IPS DF 4.7 (cell line): ENCODE measurements around the gene SLC35B3.
"Not testable (repeated sequence)": the region's sequence is repeated elsewhere in the genome, so short reads cannot be mapped to it uniquely, and the experiment has no call there.

Experiments
- DNase-seq: peaks from one replicate; pipeline ENCODE4 v3.0.0-alpha.2; 2013; ENCODE audit warnings: low spot score; ENCODE audit errors: extremely low read depth

Gene SLC35B3

GRCh38 chr6:8435093-8435844, at the start of gene SLC35B3:
Gene SLC35B3, minus strand, starts transcription at chr6:8435545.
- peak; percentile 33 for DNase-seq

- no peak for DNase-seq
Measured at GRCh38 chr6:8483650-8484049, 48.3 kb upstream of the SLC35B3 start.

- no peak for DNase-seq
Measured at GRCh38 chr6:8481727-8482126, 46.4 kb upstream of the SLC35B3 start.

DNA sequence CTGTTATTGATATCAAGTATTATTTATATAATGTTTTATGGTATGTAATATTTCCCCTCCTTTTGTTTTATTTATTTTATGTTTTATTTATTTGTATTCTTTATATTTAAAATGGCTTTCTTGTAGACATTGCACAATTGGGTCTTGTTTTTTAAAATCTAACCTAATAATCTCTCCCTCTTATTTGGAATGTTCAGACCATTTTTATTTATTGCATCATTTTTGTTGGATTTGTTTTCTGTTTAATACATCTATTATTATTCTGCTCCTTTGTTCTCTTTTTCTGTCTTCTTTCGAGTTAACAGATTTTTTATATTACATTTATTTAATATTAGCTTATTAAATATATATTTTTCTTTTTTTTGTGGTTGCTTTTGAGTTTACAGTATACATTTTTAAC, 43.1 kb upstream of the SLC35B3 start:
- DNase-seq, result no peak

DNA sequence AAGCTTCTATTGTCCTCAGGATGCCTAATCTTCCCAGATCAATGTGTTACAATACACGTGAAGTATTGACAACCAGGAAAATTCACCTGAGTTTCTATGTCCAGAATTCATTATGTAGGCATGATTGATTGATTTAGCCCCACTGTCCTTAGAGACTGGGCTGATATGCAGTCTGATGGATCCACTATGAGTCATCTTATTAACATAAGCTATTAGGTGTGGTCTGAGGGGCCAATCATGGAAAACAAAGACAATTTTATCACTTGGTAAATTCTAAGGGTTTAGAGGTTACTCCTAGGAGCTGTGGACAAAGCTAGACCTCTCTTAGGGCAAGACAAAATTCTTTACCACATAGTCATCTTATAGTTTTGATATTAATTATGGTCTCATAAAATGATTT, 41.3 kb upstream of the SLC35B3 start:
- DNase-seq, result no peak

- no peak for DNase-seq
Measured at GRCh38 chr6:8468552-8469356, 33.4 kb upstream of the SLC35B3 start.

DNA sequence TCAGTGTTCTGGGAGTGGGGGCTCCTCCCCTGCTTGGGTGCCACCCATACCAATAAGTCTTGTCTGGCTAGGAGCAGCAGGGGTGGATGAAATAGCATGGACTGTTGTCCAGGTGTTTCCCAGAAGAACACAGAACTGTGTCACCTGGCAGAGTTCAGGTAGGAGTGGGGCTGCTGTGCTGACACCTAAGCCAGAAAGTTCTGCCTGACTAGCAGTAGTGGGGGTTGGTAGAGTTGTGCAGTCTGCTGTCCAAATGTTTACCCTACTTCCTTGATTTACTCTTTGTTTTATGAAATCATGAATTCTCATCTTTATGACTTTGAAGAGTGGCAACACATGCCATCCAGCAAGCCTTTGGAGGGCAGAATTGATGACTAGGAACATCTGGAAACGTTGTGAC, 27.3 kb upstream of the SLC35B3 start:
- no peak for DNase-seq

GRCh38 chr6:8462169-8462568, 26.8 kb upstream of the SLC35B3 start:
- no peak for DNase-seq

GRCh38 chr6:8446391-8446790, 11.0 kb upstream of the SLC35B3 start:
- DNase-seq, result no peak

DNA sequence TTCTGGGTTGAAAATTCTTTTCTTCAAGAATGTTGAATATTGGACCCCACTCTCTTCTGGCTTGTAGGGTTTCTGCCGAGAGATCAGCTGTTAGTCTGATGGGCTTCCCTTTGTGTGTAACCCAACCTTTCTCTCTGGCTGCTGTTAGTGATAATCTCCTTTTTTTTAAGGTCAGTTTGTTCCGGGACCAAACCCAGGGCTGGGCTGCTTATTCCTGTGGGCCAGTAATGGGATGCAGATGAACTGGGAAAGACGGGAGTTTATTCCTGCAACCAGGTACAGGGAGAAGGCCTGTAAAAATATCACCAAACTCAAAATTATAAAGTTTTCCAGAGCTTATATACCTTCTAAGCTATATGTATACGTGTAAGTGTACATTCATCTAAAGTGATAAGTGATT, 10.6 kb upstream of the SLC35B3 start:
- not testable (repeated sequence) for DNase-seq

DNA sequence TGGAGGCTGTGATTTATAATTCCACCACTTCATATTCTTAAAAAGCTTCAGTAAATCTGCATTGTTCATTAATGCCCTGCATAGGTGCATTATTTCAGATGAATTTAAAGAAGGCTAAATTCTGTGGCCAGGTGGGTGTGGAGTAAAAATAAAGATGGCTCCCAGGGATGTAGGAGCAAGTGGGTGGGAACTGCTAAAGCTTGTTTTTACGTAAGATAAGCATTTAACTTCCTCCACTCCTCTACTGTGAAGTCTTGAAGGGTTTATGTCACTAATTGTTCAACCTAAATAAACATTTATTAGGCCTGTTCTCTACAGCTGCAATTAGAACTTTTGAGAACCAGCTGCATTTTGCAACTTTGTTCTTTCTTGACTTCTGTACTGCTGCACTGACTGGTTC, 6.8 kb upstream of the SLC35B3 start:
- DNase-seq, result no peak

GRCh38 chr6:8441452-8441851, 6.1 kb upstream of the SLC35B3 start:
- no peak for DNase-seq

GRCh38 chr6:8439601-8440268, 4.4 kb upstream of the SLC35B3 start:
- DNase-seq, result no peak

- no peak for DNase-seq
Measured at GRCh38 chr6:8437813-8438212, 2.5 kb upstream of the SLC35B3 start.

- DNase-seq, result no peak
Measured at GRCh38 chr6:8436966-8437365, 1.6 kb upstream of the SLC35B3 start.

DNA sequence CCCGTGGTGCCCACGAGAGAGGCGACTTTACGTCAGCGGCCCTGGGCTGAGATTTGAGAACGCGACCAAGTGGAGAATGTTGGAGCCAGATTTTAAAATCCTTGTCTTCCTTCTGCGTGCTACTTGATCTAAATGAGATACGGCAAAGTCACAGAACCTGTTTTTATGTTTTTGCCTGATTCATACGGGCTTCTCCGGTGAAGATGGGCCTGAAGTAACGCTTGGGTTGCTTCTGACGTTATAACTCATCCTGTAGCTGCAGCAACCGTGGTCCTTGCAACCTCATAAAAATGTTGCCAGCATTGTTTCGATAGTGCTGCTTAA, 462 bp upstream of the SLC35B3 start:
- DNase-seq, result no peak

- no peak for DNase-seq
Measured at GRCh38 chr6:8434727-8435092, 635 bp downstream of the SLC35B3 start.

GRCh38 chr6:8432614-8433013, 2.7 kb downstream of the SLC35B3 start:
- DNase-seq, result no peak

DNA sequence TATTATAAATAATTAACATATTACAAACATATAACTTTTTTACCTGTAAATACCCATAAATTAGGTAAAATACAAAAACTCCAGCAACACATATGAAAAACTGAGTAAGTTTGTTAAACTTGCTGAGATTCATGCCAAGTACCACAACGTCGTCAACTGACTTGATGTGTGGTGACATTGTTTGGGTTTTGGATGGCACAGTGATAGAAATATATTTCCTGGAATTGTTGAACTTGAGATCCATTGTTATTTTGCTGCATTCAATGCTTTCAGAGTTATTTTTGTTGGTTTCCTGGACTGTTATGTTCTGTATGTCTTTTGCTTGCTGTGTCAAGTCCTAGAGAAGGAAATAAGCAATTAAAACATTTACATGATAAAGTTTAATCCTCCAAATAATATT, 5.5 kb downstream of the SLC35B3 start:
- no peak for DNase-seq

DNA sequence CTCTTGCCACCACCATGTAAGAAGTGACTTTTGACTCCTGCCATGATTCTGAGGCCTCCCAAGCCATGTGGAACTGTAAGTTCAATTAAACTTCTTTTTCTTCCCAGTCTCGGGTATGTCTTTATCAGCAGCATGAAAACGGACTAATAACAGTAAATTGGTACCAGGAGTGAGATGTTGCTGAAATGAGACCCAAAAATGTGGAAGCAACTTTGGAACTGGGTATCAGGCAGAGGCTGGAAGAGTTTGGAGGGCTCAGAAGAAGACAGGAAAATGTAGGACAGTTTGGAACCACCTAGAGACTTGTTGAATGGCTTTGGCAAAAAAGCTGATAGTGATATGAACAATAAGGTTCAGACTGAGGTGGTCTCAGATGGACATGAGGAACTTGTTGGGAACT, 8.8 kb downstream of the SLC35B3 start:
- not testable (repeated sequence) for DNase-seq

DNA sequence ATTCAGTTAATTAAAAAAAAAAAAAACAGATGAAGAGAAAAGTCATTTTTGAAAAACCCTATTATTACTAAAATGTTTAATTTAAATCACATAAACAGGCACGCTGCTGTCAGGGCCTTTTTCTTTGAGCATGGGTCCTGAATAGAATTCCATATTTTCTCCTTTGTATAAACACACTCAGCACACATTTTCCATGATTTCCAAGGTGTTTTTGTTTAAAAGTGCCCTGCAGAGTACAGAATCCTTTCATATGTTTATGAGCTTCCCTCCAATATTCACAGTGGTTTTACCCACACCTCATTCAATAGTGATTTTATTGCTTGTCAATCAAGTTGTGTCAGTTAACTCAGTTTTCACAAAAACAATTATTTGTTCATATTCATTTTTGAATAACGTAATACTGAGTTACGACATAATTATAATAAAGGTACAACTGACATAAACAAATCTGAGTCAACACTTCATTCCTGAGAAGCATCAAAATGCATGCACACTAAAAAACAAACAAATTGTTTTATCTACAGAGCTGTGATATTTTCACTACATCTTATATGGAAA, 15.2 kb downstream of the SLC35B3 start:
- no peak for DNase-seq

DNA sequence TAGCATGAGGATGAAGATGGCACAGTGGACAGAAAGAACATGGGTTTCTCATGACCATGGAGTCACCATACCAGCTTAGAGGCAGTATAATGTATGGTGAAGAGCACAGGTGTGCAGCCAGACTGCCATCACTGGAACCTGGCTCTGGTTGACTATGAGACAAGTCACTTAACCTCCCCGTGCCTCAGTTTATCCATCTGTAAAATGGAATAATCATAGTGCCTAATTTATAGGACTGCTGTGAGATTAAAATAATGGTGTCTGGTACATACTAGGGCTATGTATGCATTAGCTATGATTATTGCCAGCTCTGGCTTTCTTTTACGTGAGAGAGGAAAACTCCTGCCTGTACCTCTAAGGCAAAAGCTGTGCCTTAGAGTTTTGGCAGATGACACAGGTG, 19.4 kb downstream of the SLC35B3 start:
- DNase-seq, result no peak
